HG03280 (cell line): Measurements from ENCODE around the gene FAM25G.

Experiments
- ATAC-seq: cut with Tn5 transposase; IDR thresholded peaks from one replicate; pipeline ENCODE4 v1.9.1; 2021; ENCODE audit warnings: mild to moderate bottlenecking, moderate library complexity; ENCODE audit not compliant: unreplicated experiment

FAM25G gene

GRCh38 chr10:47449102-47449978, 42.2 kb downstream of the FAM25G start:
- ATAC-seq, result no peak

DNA sequence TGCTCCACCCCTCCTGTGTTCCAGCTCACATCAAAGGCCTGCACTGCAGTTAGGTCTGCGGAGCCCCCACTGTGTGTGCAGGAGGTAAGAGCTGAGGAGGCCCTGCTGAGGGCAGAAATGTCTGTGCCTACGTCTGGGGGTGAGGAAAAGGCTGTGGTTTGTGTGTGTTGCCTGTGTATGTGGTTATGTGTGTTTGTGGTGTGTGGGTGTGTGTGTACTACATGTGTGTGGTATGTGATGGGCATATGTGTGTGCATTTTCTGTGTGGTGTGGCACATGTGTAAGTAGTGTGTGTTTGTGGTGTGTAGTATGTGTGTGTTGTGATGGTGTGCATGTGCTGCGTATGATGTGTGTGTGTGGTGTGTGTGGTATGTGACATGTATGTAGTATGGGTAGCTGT, 43.8 kb downstream of the FAM25G start:
- ATAC-seq, result no peak

- ATAC-seq, result no peak
Measured at GRCh38 chr10:47447209-47447608, 44.3 kb downstream of the FAM25G start.

- no peak for ATAC-seq
Measured at GRCh38 chr10:47445720-47446119, 45.8 kb downstream of the FAM25G start.

GRCh38 chr10:47444047-47444446, 47.5 kb downstream of the FAM25G start:
- no peak for ATAC-seq

DNA sequence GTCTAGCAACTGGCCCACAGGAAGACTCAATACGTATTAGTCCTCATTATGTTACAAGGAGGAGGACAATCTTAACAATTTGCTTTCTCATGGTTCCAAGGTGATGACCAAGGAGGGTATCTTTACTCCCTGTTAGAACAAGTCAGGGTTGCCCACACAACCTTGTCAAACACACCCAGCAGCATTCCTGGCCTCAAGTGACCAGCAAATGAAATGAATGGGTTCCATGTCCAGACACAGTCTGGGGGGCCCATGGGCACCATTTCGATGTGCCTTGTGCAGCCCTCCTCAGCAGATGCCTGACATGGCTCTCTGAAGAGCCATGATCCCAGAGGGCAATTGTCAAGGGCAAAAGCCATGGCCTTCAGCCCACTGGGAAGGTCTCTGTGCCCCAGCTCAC, 48.4 kb downstream of the FAM25G start:
- no peak for ATAC-seq

DNA sequence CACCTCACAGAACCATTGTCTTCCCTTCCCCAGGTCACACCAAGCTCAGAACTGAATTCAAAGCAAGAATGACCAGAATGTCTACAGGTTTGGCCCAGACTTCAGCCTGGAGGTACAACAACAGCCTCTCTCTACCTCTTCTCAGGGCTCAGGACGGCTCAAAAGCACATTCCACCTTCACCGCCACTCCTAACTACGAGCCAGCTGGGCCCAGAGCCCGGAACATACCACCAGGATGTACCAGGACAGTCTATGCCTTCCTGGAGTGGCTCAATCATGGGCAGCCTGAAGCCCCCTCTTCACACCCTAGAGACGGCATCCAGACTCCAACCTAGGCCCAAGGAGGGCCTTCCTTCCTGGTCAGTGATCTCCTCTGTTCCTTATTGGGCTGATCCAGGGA, 49.1 kb downstream of the FAM25G start:
- no peak for ATAC-seq

GRCh38 chr10:47441938-47442337, 49.6 kb downstream of the FAM25G start:
- no peak for ATAC-seq

DNA sequence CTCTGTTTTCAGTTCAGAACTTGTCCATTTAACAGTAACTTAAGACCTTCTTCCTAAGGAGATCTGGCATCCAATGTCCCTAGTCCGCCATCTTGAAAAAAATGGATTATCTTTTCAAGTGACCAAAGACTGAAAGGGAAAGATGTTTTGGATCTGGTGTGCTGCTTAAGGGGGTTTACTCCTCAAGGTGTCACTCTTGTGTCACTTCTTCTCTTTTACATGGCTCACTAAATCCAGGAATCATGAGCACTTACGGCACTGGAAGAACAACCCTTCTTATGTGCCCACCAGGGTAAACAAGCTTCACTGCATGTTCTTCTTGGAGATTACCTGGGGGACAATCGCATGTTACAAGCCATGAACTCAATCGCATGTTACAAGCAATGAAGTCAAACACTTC, 51.3 kb downstream of the FAM25G start:
- ATAC-seq, result no peak

DNA sequence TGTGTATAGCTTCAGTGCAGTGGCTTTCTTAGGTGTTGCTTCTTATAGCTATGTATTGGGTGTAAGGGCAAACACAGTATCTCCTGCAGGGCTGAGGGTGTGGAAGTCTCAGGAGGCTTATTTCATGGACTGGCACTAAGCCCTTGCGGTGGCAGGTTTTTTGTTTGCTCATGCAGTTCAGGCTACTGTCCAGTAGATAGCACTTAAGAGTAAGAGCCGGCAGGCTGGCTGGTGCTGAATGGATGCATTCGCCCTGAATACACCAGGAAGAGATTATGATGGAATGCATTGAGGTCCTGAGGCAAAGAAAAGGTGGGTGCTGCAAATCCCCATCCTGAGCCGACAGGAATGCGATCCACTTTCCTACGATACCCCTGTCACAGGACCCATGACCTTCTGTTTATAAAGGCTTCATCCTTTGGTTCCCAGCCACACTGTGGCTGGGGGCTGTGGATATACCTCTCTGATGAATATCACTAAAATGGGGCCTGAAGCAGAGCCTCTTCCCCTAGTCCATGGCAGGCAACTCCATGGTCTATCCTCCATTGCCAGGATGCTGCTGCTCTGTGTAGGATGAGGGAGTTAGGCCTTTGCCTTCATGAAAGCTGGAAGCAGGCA, 52.5 kb downstream of the FAM25G start:
- no peak for ATAC-seq
